ENCODE data around the gene ZNF593. TPM values are rescaled to one million over a fixed set of nuclear protein-coding genes. Genes with fewer than 3 reads are reported as not detected.

Gene ZNF593
- total and polyA plus RNA-seq, 9 of the 15 experiments (the other 6 are each of a cell fraction or from before 2014, with no cell fraction given): 9.8 to 334 (median 48.2) TPM

- TF ChIP-seq, protein P1, sequence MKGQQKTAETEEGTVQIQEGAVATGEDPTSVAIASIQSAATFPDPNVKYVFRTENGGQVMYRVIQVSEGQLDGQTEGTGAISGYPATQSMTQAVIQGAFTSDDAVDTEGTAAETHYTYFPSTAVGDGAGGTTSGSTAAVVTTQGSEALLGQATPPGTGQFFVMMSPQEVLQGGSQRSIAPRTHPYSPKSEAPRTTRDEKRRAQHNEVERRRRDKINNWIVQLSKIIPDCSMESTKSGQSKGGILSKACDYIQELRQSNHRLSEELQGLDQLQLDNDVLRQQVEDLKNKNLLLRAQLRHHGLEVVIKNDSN (CRISPR knock-in tag; IDR thresholded peaks at IDR 0.05): no peak
- peak; percentile 89 for TF ChIP-seq CBFA2T2 (conservative IDR thresholded peaks at IDR 0.05)
- peak; percentile 79 for TF ChIP-seq GATA2 (CRISPR knock-in tag; IDR thresholded peaks at IDR 0.05)
- no peak for TF ChIP-seq ESRRB (CRISPR knock-in tag; IDR thresholded peaks at IDR 0.05; ENCODE audit: borderline replicate concordance)
- TF ChIP-seq FOXK1 (CRISPR knock-in tag; IDR thresholded peaks at IDR 0.05; ENCODE audit: borderline replicate concordance): no peak
- TF ChIP-seq, protein P2, sequence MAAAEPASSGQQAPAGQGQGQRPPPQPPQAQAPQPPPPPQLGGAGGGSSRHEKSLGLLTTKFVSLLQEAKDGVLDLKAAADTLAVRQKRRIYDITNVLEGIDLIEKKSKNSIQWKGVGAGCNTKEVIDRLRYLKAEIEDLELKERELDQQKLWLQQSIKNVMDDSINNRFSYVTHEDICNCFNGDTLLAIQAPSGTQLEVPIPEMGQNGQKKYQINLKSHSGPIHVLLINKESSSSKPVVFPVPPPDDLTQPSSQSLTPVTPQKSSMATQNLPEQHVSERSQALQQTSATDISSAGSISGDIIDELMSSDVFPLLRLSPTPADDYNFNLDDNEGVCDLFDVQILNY (CRISPR knock-in tag; IDR thresholded peaks at IDR 0.05): no peak
- TF ChIP-seq RFX5 (IDR thresholded peaks at IDR 0.05; ENCODE audit: low read depth, low read length): no peak
- TF ChIP-seq MCM7 (IDR thresholded peaks at IDR 0.05): 0 out of 4 replicates have a peak, but pooled peaks of 1 of the 2 experiments have one; percentile 55
- no peak for TF ChIP-seq BRCA1 (IDR thresholded peaks at IDR 0.05)
- TF ChIP-seq BRCA1 (CRISPR knock-in tag; IDR thresholded peaks at IDR 0.05): no peak
- TF ChIP-seq THAP7 (CRISPR knock-in tag; IDR thresholded peaks at IDR 0.05): no peak
- TF ChIP-seq ZNF224 (CRISPR knock-in tag; IDR thresholded peaks at IDR 0.05): no peak
- peak; percentile 96 for TF ChIP-seq NCOA1 (IDR thresholded peaks at IDR 0.05; ENCODE audit: low read depth)
- 0 out of 2 replicates have a peak, but pooled peaks have one; percentile 10 for TF ChIP-seq ZNF212 (CRISPR knock-in tag; IDR thresholded peaks at IDR 0.05)
- TF ChIP-seq STAT5A (IDR thresholded peaks at IDR 0.05; ENCODE audit: borderline replicate concordance, low read length): peak; percentile 89
- TF ChIP-seq THRA (IDR thresholded peaks at IDR 0.05): no peak
- TF ChIP-seq PRPF4 (IDR thresholded peaks at IDR 0.05; ENCODE audit: insufficient read depth, low read depth, low read length, poor library complexity, severe bottlenecking): no peak
- TF ChIP-seq SMAD4 (CRISPR knock-in tag; conservative IDR thresholded peaks at IDR 0.05): peak; percentile 79
- no peak for TF ChIP-seq CBX8 (IDR thresholded peaks at IDR 0.05; ENCODE audit: borderline replicate concordance, extremely low read depth, low read depth, low read length, poor library complexity, severe bottlenecking)
- no peak for TF ChIP-seq BMI1 (IDR thresholded peaks at IDR 0.05; ENCODE audit: low read length)
- TF ChIP-seq ZNF24 (IDR thresholded peaks at IDR 0.05): peak; percentile 68; the same call in 1 of the 2 replicates
- peak; percentile 55 for TF ChIP-seq POLR2G (IDR thresholded peaks at IDR 0.05; ENCODE audit: low read depth, low read length)
- TF ChIP-seq ZBTB34 (CRISPR knock-in tag; IDR thresholded peaks at IDR 0.05): no peak
- no peak for TF ChIP-seq ILK (tag; IDR thresholded peaks at IDR 0.05; ENCODE audit: borderline replicate concordance, low read depth)
- no peak for TF ChIP-seq HMG20A (CRISPR knock-in tag; conservative IDR thresholded peaks at IDR 0.05)
Measured at GRCh38 chr1:26126321-26127084, 43.2 kb upstream of the ZNF593 start (continued).
